Measurements from ENCODE around the gene TRAF1.

- TF ChIP-seq CTCF (IDR thresholded peaks at IDR 0.05) = no peak
- TF ChIP-seq POLR2A (IDR thresholded peaks at IDR 0.05) = no peak
Measured at GRCh38 chr9:120949290-120949689, 22.7 kb upstream of the TRAF1 start.
